ENCODE data around the gene EXOSC7. TPM values are rescaled to one million over a fixed set of nuclear protein-coding genes. Genes with fewer than 3 reads are reported as not detected.

EXOSC7 gene
- total RNA-seq, 2 experiments from 2014 or later, result 28.1 to 28.4 TPM

- H3K4me1 Mint-ChIP-seq (ENCODE audit: low read depth), result peaks cover 52% of the 10 kb centered on the region
- H3K9me3 Mint-ChIP-seq, result no peaks in the 10 kb centered on the region
- H3K36me3 Mint-ChIP-seq (ENCODE audit: low read depth), result peaks cover 86% of the 10 kb centered on the region
- Histone ChIP-seq H3K27ac (ENCODE audit: low read depth in 1 of 2, low read length in 2 of 2) (peak overlapping the region in 1 of 2 donors; percentile 55), H3K4me3 (ENCODE audit: low read length) (no peak overlapping the region), H3K27me3 (ENCODE audit: control insufficient read depth in 1 of 2, insufficient read depth in 2 of 2, low read length in 2 of 2) (peaks cover 0 to 2% of the 10 kb centered on the region in 2 experiments), H3K9me3 (ENCODE audit: control insufficient read depth in 1 of 2, insufficient read depth in 1 of 2, low read length in 2 of 2) (no peaks in the 10 kb centered on the region), H3K4me1 (ENCODE audit: insufficient read depth, low read length) (peaks cover 54% of the 10 kb centered on the region), H3K36me3 (ENCODE audit: insufficient read depth, low read length) (peaks cover 49% of the 10 kb centered on the region)
- ChIA-PET POLR2A (interaction anchor here (2.7 kb wide), 1 partner anchor 31 kb away, joined by 18 read pairs; the partner anchor contains the start of genes EXOSC7 and ZDHHC3), CTCF (no interaction called here)
- no peak for TF ChIP-seq CTCF (IDR thresholded peaks at IDR 0.05)
- no peak for DNase-seq
- H3K27me3 Mint-ChIP-seq, result no peaks in the 10 kb centered on the region
- no peak overlapping the region for H3K4me3 Mint-ChIP-seq
- no peak for ATAC-seq (ENCODE audit: poor library complexity)
- peak overlapping the region; percentile 44 for H3K27ac Mint-ChIP-seq
- intact Hi-C loops (cut with DNase I, micrococcal nuclease), result no loop called here
Measured at GRCh38 chr3:45007091-45007490, 31.0 kb downstream of the EXOSC7 start.

GRCh38 chr3:45008117-45008516, 32.1 kb downstream of the EXOSC7 start:
- Histone ChIP-seq H3K4me1 (ENCODE audit: insufficient read depth, low read length) (peaks cover 63% of the 10 kb centered on the region), H3K9me3 (ENCODE audit: control insufficient read depth in 1 of 2, insufficient read depth in 1 of 2, low read length in 2 of 2) (no peaks in the 10 kb centered on the region), H3K27me3 (ENCODE audit: control insufficient read depth in 1 of 2, insufficient read depth in 2 of 2, low read length in 2 of 2) (peaks cover 0 to 2% of the 10 kb centered on the region in 2 experiments), H3K4me3 (ENCODE audit: low read length) (no peak overlapping the region), H3K36me3 (ENCODE audit: insufficient read depth, low read length) (peaks cover 54% of the 10 kb centered on the region), H3K27ac (ENCODE audit: low read depth in 1 of 2, low read length in 2 of 2) (no peak overlapping the region)
- ChIA-PET POLR2A (no interaction called here), CTCF (no interaction called here)
- H3K36me3 Mint-ChIP-seq (ENCODE audit: low read depth), result peaks cover 86% of the 10 kb centered on the region
- intact Hi-C loops (cut with DNase I, micrococcal nuclease), result no loop called here
- H3K9me3 Mint-ChIP-seq, result no peaks in the 10 kb centered on the region
- peak overlapping the region; percentile 4 for H3K27ac Mint-ChIP-seq
- H3K4me3 Mint-ChIP-seq, result no peak overlapping the region
- peaks cover 46% of the 10 kb centered on the region for H3K4me1 Mint-ChIP-seq (ENCODE audit: low read depth)
- no peak for ATAC-seq (ENCODE audit: poor library complexity)
- TF ChIP-seq CTCF (IDR thresholded peaks at IDR 0.05), result no peak
- DNase-seq, result no peak
- no peaks in the 10 kb centered on the region for H3K27me3 Mint-ChIP-seq

GRCh38 chr3:45009868-45010267, 33.8 kb downstream of the EXOSC7 start:
- TF ChIP-seq CTCF (IDR thresholded peaks at IDR 0.05), result no peak
- ChIA-PET CTCF (no interaction called here), POLR2A (no interaction called here)
- no peak for DNase-seq
- Histone ChIP-seq H3K36me3 (ENCODE audit: insufficient read depth, low read length) (peaks cover 52% of the 10 kb centered on the region), H3K27me3 (ENCODE audit: control insufficient read depth in 1 of 2, insufficient read depth in 2 of 2, low read length in 2 of 2) (peaks cover 0 to 2% of the 10 kb centered on the region in 2 experiments), H3K4me3 (ENCODE audit: low read length) (no peak overlapping the region), H3K27ac (ENCODE audit: low read depth in 1 of 2, low read length in 2 of 2) (no peak overlapping the region), H3K9me3 (ENCODE audit: control insufficient read depth in 1 of 2, insufficient read depth in 1 of 2, low read length in 2 of 2) (no peaks in the 10 kb centered on the region), H3K4me1 (ENCODE audit: insufficient read depth, low read length) (peaks cover 57% of the 10 kb centered on the region)
- intact Hi-C loops (cut with DNase I, micrococcal nuclease), result no loop called here
- ATAC-seq (ENCODE audit: poor library complexity), result no peak
- no peak overlapping the region for H3K4me3 Mint-ChIP-seq
- no peak overlapping the region for H3K27ac Mint-ChIP-seq
- H3K9me3 Mint-ChIP-seq, result no peaks in the 10 kb centered on the region
- peaks cover 33% of the 10 kb centered on the region for H3K4me1 Mint-ChIP-seq (ENCODE audit: low read depth)
- H3K27me3 Mint-ChIP-seq, result no peaks in the 10 kb centered on the region
- peaks cover 78% of the 10 kb centered on the region for H3K36me3 Mint-ChIP-seq (ENCODE audit: low read depth)
